Medulla oblongata (tissue), 1 donor: ENCODE results near the gene DSCAML1.

Experiments used
- DNase-seq: peaks from one replicate; pipeline ENCODE4 v3.0.0-alpha.2; 2015; ENCODE audit errors: extremely low spot score

DSCAML1 gene

DNA sequence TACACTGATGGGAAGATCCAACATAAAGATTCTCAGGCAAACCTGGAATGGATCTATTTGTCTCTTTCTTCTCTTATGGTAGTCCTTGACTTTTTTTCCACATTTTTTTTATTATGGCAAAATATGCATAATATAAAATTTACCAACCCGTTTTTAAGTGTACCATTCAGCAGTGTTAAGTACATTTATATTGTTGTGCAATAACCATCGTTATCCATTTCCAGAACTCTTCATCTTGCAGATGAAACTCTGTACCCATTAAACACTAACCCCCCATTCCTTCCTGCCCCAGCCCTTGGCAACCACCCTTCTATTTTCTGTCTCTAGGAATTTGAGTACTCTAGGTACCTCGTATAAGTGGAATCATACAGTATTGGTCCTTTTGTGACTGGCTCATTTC lies 99.7 kb downstream of the DSCAML1 start:
- DNase-seq, result no peak

DNA sequence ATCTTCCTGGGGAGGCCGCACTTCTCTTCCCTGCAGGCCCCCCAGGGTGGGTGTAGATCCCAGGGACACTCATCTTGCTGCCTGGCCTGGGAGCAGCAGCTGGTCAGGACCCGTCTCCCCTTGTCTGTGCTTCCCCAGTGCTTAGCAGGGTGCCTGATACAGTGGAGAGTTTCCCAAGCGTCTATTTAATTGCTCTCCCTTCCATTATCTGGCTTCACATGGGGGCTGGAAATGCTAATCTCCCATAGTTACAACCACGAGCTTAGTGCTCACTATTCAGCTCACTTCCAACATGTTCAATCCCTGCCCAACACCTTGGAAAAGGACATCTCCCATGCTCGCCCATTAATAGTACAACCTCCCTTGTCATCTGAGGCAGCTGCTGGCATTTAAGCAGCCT lies 100.5 kb downstream of the DSCAML1 start:
- DNase-seq, result no peak

DNA sequence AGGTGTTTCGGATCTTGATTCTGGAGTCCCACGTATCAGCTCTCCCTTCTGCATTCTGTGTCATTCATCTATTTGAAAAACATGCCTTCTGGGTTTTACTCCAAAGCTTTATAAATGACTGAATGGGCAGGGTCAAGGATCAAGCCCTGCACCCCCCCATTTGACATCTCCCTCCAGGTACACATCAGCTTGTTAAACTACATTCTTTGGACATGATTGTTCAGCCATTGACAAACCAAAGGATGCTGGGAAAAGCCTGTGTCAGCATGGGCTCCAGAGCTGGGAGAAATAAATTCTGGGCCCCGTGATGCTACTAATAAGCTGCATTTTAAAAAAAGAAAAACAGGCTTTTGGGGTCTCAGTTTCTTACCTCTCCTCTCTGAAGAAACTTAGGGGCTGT lies 103.7 kb downstream of the DSCAML1 start:
- no peak for DNase-seq

DNA sequence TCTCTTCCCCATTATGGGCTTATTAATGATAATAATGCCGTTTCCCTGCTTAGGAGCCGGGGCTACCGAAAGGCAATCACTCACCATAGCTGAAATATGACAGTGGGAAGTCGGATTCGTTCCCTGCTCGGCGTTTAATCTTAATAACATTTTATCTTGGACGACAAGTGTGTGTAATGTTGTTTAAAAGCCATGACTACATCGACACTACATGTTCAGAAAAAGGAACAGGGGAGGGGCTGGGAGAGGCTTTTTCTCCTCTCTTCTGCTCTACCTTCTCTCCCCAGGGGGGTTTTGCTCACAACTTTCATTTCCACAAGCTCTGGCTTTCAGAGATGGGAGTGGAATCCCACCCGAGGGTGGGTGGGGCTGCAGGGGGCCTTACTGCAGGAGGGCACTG lies 105.5 kb downstream of the DSCAML1 start:
- DNase-seq, result no peak

DNA sequence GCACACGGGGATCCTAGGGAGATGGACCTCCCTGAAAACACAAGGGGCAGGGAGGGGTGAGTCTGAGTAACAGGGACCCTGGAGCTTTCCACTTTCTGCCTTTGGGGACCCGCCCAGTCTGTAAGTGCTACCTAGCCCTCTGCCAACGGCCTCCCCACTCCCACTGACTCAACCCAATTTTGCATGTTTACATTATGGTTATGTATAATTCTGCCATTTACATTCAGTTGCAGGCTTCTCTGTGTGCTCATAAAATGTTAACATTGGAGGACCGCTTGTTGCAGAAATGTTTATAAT lies 105.8 kb downstream of the DSCAML1 start:
- no peak for DNase-seq

DNA sequence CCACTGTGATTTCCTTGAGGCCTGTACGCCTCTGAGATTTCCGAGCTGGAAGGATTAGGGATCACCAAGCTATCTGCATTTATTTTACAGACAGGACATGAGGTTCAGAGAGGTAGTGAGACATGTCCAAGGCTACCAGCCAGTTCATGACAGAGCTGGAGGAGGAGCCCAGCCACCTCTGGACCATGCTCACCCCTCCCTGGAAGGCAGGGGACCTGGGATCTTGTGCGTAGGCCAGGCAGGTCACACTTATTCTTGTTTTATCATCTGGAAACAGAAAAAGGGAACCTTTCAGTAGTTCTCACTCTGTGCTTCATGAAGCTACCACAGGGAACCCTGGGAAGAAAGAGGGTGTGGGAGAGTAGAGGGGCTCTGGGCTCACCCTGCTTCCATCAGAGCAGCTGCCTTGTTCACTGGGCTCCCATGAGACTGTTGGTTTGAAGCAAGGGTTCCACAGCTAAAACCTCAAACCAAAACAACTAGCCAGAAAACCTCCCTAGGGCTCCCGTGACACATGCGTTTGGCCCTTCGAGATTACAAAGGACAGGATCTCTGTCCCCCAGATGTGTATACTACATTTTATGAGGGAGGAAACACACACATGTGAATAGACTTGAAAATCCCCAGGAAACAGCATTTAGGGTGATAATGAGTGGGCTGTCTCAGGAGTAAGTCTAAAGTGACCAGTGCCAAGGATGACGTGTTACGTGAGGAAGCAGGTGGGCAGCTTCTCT lies 106.4 kb downstream of the DSCAML1 start:
- DNase-seq, result no peak

DNA sequence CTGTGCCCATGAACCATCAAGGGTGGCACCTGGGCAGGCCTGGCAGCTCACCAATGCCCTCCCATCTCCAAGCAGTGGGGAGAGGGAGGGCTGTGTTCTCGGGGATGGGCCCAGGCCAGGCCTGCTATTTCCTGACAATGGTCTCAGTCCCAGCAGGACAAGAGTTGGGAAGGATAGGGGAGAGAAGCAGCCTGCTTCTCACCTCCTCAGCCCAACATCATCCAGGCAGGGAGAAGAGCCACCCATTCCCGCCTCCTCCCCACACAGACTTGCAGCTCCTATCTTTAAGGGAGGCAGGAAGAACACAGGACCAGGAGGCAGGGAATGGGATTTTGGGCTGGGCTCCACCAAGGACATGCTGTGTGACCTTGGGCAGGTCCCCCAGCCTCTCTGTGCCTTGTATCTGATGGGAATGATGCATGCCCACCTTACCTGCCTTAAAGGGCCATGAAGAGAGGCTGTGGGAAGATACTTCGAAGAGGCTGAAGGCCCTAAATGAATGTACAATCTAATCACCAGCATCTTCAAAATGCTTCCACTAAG lies 108.7 kb downstream of the DSCAML1 start:
- no peak for DNase-seq

DNA sequence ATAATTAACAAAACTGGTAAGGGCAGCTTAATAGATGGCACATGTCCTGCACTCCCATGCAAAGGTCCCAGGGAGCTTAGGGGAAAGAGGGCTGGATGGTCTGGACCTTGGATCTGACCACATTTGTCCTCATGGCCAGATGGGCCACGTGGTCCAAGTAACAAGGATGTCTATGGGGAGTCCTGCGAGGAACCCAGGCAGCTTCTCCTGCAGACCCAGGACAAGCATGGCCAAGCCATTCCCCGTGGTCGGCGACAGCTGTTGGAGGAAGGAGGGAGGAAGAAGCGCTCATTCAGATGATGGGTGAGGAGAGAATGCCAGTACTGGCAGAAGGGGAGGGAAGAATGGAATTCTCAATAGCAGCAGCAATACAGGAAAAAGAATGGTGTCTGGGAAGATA lies 109.2 kb downstream of the DSCAML1 start:
- no peak for DNase-seq

DNA sequence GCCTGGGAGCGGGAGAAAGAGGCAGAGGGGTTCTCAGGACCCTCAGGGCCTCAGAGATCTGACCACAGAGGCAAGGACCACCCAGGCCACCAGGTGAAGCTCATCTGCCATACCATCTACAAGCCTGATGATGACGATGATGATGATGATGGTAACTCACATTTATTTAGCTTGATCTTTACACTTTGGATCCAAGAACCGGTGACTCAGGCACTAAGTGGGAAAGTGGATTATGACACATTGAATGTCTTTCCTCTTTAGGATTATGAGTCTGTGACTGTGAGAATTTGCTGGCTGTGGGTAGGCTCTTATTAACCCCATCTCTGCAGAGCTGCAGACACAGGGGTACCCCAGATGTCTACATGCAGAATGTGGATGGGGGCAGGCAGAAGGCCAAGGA lies 110.3 kb downstream of the DSCAML1 start:
- no peak for DNase-seq

DNA sequence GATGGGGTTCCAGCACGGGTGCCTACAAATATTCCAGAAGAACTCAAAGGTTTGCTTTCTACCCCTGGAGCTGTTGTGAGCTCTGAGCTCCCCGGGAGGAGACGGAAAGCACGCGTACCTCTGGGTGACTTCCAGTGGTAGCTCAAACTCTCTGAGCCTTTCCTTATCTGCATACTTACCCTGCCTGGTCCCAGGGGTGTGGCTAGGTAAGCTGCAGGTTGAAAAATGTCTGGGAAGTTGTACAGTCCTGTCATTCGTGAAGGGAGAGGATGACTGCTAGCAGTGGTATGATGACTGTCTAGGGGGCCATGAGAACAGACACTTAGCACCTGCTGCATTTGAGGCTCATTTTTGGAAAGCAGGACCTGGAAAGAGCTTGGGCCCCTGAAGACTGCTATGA lies 111.5 kb downstream of the DSCAML1 start:
- DNase-seq, result no peak

DNA sequence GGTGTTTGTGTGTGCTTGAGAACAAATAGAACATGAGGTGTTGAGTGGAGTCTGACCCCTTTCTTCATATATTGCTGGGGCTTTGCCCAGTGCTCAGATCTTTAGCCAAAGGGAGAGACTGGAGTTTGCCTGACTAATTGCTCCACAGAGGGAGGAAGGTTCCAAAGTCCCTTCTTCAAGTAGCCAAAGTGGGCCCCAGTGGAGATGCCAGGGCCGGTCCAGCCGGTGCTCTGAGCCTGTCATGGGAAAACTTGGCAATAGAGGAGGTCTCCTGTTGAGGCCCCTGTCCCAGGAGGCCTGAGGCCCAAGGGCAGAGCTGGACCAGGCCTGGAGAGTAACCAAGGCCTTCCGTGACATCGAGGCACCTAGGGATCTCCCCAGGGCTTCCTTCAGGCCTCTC lies 112.3 kb downstream of the DSCAML1 start:
- DNase-seq, result no peak

DNA sequence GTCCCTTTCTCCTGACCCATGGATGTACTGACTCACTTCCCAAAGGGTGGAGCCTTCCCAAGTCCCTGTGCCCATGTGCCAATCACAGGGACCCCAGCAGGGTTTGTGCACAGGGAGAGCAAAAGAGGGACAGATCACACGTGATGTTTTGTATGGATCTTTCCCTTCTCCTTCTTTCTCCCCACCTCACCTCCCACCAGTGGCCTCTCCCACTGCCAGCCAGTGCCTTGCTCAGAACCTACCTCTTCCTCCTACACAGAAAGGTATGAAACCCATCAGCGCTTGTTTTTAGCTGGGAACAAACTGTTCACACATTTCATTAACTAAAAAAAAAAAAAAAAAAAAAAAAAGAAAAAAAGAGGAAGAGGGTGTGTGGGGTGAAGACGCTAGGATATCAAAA lies 112.9 kb downstream of the DSCAML1 start:
- DNase-seq, result no peak

DNA sequence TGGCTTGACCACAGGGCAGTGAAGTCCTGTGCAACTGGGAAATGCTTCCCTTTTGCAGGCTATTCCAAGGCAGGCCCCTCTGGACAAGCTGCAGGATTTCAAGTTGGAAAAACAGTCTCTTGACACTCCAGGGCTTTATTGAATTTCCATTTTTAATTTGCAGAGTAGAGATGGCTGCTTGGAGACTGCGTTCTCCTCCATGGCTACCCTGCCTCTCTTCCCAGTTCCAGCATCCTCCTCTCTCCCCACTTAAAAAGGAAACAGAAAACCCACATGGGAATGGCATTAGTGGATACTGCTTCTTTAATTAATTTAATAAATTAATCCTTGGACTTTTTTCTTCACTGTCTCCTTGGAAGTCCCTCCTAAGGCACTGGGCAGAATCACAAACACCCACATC lies 115.6 kb downstream of the DSCAML1 start:
- no peak for DNase-seq

DNA sequence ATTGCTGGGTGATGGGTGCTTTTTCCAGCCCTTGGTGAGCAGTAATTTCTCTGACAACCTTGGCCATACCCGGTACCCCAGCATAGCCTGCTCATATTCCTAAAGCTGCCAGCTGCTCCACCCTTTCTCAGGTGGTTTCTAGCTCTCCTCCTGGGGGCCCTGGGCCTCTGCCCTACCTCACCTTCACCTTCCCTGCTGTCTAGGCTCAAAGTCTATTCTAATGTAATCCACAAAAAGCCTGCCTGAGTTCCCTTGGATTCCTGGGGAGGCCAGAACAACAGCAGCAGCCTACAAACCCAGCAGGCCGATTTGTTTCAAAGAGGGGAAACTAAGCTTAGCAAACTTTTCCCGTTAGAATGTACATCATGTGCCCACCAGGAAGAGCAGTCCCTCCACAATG lies 117.6 kb downstream of the DSCAML1 start:
- DNase-seq, result no peak

DNA sequence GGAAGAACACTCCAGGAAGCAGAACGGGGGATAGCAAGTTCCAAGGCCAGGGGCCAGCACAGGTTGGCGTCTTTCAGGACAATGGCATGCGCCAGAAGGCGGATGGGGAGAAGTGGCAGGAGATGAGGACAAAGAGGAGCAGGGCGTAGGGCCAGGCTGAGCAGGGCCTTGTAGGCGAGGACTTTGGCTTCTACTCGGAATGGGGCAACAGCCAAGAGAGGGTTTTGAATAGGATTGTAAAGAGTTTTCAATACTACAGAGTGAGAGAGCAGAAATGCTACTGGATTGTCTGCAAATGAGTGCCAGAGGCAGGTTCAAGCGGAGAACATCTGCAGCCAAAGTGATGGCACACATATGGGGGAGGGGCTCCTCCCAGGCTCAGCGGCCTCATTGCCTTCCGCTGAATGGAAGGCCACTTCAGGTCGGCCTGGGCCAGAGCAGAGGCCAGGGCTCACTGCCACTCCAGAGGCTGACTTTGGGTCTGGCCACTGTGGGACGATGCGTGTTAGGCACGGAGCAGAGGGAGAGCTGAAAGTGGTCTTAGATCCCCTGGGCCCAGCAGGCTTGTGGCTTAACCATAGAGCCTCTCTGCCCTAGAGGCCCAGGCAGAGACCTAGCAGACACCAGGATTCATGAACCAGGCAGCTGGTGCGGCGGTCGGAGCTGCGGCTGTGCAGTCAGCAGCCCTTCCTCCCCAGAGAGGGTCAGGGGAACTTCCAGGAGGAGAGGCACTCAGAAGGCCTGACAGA lies 118.2 kb downstream of the DSCAML1 start:
- DNase-seq, result peak; percentile 80

DNA sequence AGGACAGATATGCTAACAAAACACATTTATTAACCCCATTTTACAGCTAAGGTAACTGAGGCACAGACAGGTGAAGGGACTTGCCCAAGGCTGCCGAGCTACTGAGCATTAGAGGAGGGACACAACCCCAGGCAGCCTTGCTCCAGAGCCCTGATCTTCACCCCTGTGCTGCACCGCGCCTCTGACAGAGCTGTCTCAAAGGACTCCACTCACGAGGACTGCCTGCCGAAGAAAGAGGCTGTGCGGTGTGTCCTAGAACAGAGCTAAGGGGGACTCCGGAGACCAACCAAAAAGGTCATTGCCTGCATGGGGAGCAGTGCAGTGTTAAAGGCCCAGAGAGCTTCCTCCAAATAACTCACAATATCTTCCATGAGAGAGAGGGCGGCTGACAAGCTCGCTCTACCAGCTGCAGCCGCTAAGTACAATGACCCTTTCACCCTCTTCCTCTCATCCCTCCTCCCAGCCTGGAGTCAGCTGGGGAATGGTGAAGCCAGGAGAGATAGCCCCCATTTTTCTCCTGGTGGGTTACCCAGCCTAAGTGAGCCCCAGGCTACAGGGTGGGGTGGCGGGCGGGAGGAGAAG lies 119.2 kb downstream of the DSCAML1 start:
- peak; percentile 85 for DNase-seq

DNA sequence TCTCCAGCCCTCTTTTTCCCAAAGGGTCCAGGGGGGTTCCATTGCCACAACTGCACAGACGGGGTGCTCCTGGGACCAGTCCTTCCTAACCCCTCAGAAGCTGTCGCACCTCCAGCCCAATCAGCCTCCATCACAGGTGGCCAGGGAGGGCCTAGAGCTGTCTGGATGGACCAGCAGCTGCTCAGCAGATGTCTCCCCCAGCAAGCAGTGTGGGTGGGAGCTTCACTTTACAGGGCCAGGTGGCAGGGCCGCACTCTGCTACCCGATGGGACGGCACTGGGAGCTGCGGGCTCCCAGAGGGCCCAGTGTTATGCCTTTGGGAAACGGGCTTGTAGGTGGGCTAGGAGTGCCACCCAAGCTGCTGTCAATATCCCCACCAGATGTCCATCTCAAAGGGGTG lies 120.5 kb downstream of the DSCAML1 start:
- DNase-seq, result no peak

DNA sequence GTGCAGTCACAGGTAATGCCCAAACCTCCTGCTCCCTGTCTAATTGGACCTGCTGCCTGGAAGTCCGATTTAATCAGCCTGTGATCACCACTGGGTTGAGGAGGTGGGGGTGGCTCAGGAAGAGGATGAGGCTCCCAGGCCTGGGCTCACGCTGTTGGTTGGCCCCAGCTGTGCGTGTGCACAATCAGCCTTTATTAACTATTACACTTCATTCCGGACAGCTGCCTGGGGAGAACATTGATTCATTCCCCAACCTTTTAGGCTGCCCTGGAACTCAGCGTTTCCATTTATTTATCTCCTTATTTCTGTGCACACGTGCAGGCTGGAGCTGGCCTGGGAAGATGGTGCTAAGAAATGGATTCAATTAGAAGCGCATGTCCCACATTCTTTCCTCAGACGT lies 123.4 kb downstream of the DSCAML1 start:
- peak; percentile 80 for DNase-seq

DNA sequence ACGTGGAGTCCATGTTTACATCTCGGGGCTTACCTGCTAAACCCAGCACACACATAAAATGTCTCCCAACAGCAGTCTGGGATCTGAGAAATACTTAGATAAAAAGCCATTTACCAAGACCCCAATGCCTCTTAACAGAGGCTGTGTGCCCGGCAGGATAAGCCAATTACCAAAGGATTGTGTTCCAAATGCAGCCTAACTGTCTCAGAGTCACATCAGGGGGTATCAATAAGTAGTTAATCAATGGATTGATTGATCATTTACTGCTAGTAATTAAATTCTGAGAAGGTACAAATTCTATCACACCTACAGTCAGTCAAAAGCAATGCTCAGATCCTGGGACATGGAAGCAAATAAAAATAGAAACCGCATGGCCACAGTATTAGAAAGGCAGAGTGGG lies 125.6 kb downstream of the DSCAML1 start:
- DNase-seq, result no peak

DNA sequence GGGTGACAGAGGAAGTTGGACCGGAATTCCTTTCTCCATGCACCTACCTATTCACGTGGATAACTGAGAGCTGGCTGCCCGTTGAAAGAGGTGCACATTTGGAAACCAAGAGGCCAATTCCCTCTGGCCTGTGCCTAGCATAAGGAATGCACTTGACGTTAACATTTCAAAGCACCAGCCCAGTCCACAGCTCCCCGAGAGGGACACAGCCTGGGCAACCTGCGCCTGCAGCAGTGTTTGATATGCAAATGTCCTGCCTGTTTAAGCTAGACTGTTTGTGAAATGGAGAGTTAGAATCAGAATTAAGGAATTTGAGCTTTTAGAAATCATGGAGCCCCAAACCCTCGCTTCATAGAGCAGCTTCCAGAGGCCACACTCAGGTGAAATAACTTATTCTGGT lies 126.1 kb downstream of the DSCAML1 start:
- DNase-seq, result no peak

DNA sequence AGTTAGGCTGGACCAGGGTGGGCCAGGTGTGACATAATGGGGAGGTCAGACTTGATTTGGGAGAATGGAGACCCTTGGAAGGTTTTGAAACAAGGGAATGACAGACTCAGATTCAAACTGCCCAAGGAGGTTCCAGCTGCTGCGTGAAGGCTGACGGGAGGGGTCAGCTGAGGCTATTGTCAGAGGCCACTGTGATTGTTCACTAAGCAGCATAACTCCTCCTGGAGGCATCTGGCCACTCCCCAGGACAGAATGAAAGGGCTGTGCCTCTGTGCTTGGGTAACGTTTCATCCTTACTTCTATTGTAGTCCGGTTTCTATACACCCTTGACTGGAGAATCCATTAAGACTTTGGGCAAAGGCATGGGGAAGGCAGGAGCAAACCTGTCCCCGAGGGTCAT lies 126.6 kb downstream of the DSCAML1 start:
- peak; percentile 72 for DNase-seq

DNA sequence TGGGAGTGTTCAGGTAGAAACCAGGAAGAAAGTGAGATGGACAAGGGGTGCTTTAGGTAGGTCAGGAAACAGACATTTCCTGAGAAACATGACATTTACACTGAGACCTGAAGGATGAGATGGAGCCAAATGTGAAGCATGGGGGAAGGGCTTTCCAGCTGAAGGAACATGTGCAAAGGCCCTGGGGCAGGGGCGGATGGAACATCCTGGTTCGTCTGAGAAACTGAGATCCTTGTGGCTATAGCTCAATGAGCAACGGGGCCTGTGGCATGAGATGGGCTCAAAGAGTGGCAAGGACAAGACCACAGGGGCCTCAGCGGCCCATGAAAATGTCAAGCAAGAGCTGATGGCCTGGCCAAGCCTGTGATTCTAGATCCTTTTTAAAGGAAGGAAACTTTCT lies 127.4 kb downstream of the DSCAML1 start:
- DNase-seq, result no peak

DNA sequence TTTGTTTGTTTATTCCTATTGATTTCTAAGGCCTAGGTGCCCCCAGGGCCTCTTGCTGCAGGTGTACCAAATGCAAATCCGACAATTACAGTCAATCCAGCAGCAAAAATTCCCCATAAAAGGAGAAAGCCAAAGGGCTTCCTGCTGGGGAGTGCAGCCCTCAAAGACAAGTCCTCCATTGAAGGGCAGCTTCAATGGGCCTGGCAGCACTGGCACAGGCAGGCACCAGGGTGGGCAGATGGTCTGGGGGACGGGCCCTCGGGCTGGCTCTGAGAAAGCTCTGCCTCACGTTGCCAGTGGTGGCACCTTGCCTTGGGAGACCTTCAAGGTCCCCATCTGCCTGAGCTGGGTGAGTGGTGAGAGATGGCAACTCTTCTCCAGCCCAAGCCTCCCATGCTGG lies 128.0 kb downstream of the DSCAML1 start:
- peak; percentile 55 for DNase-seq
